ENCODE results near the gene NATD1. TPM values are rescaled to one million over a fixed set of nuclear protein-coding genes. Genes with fewer than 3 reads are reported as not detected.

NATD1 gene
- polyA plus RNA-seq, 1 donor: 11.2 TPM

DNA sequence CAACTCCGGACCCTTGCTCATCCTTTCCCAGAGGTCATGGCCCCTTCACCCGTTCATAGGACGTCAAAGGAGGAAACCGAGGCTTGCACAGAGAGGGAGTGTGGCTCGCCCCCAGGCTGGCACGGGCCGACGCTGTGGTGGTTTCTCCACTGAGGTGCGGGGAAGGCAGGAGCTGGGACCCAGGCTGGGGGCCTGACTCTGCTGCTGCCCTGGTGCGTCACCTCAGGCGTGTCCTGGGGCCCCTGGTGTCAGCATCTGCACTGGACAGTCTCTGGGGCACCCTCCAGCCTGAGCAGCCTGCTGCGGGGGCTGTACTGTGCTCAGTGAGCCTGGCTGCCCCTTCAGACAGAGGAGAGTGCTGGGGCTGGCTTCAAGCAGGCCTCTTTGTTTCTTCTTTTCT is 38.7 kb upstream of the NATD1 start:
- DNase-seq: no peak

DNA sequence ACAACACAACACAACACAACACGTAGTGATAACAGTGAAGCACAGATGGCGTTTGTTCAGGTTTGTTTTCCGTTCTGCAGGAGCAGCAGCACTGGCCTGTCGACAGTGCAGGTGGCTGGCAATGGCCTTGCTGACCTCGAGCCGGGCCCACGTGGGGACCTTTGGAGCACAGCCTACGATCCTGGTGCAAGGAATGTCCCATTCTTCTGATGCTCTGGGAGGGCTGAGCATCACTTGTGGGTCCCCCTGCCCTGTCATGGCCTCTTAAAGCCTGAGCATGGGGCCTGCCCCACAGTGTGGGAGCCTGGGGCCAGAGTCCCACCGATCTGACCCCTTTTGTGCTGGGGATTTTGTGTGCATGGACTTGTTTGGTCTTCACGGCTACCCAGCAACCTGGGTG is 38.1 kb upstream of the NATD1 start:
- no peak for DNase-seq

DNA sequence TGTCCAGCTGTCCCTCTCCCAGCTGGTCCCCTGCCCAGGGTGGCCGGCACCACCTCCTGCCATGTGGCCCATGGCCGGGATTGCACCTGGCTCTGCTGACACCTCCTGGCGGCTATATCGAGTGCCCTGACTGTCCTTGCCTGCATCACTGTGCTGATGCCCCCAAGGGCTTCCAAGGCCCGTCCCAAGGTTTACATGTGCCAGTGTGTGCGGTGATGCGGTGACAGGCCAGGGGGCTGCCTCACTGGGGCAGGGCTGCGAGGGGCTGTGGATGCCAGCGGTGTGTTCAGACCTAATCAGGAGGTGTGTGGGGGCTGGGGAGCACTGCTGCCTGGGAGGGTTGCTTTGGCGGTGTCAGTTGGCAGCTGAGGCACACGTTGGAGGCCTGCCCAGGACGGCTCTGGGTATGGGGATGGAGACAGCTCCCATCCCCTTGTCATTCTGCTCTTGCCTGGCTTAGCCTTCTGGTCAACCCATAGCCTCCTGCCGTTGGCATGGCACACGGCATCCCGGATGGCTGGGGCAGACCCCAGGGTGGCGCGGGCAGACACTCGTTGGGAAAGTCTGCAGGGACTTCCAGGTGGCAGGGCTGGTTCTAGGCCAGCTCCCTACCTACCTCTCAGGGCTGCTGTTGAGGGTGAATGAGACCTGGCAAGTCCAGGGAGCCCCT is 36.8 kb upstream of the NATD1 start:
- DNase-seq: no peak

GRCh38 chr17:21289175-21289901 is 36.1 kb upstream of the NATD1 start:
- DNase-seq: no peak

DNA sequence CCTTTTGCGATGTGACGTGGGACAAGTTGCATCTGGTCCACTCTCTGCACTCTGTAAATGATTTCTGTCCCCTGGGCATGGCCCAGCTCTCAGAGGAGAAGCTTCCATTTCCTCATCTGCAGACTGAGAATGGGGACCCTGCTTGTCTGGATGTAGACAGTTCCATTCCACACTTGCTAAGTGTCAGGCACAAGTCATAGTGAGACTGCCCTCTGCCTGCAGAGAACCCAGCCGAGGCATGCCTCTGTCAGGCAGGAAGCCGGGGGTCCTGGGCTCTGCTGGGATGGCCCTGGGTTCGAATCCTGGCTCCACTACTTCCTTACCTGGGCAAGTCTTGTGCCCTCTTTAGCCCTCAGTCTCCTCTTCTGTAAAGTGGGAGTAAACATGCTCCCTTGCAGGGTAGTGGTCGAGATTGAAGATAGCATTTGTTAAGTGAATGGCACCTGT is 35.4 kb upstream of the NATD1 start:
- no peak for DNase-seq

- DNase-seq: no peak
Observed at GRCh38 chr17:21287703-21288449, 34.7 kb upstream of the NATD1 start.

DNA sequence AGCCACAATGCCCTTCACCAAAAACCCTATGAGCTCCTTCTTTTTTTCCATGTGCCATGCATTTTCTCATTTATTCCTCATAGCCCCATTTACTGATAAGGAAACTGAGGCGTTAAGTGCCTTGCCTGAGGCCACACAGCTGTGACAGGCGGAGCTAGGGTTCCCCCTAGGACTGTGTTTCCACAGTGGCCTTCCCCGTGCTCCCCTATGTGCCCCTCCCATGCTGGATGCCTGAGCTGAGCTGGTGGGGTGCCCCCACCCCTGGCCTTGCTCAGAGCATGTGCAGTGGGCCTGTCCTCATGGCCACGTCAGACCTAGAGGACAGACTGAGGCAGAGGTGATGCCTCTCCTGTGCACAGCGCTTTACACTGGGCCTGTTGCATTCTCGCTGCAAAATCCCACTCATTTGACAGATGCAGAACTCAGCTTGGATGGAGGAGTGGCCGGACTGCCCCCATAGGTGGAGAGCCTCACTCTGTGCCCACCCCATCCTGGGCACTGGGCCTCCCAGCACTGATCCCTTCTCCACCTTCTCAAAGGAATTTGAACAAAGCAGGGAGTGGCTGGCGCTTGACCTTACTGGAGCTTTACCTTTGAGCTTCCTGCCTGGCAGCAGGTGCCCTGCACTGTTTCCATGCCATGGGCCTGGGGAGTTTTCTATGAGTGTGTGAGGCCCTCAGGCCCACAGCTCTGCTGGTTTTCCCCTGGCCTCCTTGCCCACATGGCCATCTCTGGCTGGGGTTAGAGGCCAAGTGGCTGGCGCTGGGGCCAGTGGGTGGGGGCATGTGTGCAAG is 33.9 kb upstream of the NATD1 start:
- no peak for DNase-seq

GRCh38 chr17:21286066-21286770 is 33.0 kb upstream of the NATD1 start:
- peak; percentile 83 for DNase-seq

GRCh38 chr17:21285164-21286065 is 32.2 kb upstream of the NATD1 start:
- DNase-seq: no peak

GRCh38 chr17:21284319-21285163 is 31.3 kb upstream of the NATD1 start, which contains the start of gene MAP2K3:
TSS of gene MAP2K3 (plus strand) at chr17:21284711. CDS start at chr17:21284921, 210 bp downstream.
- peak; percentile 98 for DNase-seq

DNA sequence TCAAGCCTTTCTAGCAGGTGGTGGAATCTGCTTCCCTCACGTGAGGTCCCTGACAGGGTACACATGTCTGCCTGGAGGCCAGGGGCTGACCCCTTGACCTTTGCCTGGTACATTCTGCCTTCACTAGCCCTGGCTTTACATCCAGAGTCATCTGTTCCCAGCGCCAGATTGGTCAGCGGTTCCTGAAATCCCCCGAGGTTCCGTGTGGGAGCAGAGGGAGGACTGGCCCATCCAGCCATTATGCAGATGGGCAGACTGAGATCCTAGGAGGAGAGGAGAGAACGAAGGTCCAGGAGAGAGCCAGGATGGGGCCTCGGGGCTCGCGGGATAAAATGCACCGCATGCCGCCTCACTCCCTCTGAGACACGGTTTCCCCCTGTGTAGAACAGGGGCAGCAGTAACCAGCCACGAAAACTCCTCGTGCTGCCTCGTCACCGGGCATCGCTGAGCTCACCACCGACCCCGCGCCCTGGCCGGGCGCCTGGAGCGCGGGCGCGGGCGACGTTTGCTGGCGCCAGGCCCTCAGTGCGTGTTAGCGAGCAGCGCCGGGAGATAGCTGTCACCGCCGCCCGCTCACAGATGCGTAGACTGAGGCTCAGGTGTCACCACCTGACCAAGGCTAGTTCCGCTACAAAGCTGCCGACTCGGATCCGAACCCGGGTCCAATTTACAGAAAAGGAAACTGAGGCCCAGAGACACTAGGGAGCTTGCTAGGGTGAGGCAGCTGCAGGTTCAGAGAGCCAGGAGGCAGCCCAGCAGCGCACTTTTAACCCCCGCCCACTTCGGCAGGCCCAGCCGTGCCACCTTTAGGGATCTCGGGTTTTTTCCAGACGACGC is 30.5 kb upstream of the NATD1 start:
- no peak for DNase-seq

DNA sequence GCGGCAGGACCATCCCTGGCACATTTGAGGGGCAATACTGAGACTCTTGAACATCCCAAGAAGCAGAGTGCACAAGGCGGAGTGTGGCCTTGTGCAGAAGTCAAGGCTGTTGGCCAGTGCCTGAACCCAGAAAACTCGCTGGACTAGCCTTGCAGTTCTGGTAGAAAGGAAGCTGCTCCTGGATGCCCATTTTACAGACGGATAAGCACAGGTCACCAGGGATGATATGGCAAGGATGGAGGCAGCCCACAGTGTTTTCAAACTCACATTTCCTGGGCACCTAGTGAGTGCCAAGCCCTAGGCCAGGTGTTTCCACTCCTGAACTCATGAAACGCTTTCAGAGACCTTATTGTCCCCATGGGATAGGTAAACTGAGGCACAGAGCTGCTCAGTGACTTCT is 29.6 kb upstream of the NATD1 start:
- no peak for DNase-seq

- DNase-seq: no peak
Observed at GRCh38 chr17:21282231-21282630, 29.0 kb upstream of the NATD1 start.

- peak; percentile 70 for DNase-seq
Observed at GRCh38 chr17:21280081-21280518, 26.9 kb upstream of the NATD1 start.

DNA sequence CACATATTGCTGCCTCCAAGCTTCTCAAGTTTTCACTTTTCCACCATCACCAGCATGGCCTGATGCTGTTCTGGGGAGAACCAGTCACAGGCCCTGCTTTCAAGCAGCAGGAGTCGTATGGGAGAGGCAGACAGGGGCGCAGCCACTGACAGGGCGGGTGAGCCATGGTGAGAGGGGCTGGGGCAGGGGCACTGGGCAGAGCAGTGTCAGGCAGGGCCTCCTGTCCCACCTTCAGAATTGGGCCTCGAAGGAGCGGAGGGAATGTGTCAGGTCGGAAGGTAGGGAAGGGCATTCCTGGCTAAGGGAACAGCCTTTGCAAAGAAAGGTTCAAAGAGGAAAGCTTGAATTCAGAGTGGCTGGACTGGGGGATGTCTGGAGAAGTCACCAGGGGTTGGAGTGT is 26.4 kb upstream of the NATD1 start:
- DNase-seq: no peak

- no peak for DNase-seq
Observed at GRCh38 chr17:21279198-21279535, 26.0 kb upstream of the NATD1 start.

DNA sequence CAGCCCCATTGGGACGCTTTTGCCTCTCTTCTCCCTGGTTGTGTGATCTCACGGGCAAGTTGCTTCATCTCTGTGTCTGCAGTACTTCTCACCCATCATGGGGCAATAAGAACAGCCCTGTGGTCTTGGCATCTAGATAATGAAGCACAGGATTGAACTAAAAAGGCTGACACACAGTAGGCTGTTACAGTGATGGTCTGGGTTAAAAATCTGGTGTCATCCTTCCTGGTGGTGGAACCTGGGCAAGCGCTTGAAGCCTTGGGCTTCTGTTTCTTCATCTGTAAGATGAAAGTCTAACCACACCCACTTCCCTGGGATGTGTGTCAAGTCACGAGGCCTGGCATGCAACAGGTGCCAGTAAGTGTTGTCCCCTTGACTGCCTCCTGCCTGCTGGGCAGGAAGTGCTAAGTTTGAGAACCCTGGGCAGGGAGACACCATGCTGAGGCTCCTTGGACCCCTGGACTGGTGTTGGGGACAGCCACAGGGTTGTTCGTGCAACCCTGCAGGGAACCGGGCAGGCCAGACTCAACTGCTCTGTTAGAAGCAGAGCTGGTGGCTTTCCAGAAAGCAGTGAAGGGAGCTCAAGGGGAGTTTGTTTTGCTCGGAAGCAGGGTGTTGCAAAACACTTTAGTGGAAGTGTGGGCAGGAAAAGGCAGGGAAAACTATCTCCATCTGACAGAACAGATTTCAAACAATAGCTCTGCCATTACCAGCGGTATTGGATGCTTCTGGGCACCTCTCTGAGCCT is 25.4 kb upstream of the NATD1 start:
- no peak for DNase-seq

DNA sequence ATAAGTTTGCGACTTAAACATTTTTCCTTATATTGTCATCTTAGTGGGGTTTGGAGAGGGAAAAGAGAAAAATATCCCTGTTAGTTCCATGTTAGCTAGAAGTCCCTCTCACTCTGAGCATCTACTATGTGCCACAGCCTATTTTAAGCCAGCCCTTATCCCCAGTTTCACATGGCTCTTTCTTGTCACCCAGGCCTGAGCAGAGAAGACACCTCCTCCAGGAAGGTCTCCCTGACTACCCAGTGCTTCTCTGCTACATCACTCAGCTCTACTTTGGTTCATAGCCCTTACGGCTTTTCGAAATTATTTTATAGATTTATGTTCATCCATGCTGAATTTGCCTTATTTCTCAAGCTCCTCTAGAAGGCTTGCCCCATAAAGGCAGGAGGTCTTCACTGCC is 24.1 kb upstream of the NATD1 start:
- DNase-seq: no peak

Measured in left kidney (tissue), 2 donors.